ENCODE results near the gene POU2AF1.

DNA sequence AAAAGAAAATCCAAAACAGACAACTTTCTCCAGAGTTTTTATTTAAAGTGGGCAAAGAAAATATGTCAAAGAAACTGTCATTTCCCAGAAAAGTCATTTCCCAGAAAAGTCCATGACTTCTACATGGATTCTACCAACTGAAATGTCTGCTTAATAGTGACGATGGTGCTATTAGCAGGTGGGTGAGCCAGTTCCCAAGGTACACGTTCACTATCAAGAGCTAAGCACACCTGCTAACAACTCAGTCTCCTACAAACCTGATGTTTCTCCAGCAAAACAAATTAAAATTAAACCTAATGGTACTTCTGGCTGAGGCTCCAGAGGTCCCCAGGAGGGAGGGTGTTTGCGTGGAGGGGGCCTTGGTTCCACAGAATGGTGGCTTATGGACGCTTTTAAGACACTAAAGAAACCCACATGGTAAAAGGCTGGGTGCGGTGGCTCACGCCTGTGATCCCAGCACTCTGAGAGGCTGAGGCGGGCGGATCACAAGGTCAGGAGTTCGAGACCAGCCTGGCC lies 26.8 kb downstream of the POU2AF1 start:
- TF ChIP-seq EZH2 (IDR thresholded peaks at IDR 0.05) (no peak), POLR2AphosphoS5 (IDR thresholded peaks at IDR 0.05; ENCODE audit: borderline replicate concordance, low read depth, low read length) (no peak)
